GM08714 (cell line): ENCODE data around the gene CCDC106.

Source experiments
- H3K4me3 ChIP-seq: fragments of 200-500 bp; sonication (Bioruptor generic); 2 replicates; pipeline ENCODE4 v1.5.1; 2014; ENCODE audit warnings: mild to moderate bottlenecking, low read length, inconsistent platforms
- ZNF274 ChIP-seq: IDR thresholded peaks from 2 replicates; pipeline ENCODE4 v1.6.1; 2012; ENCODE audit warnings: mild to moderate bottlenecking, low read depth, low read length

The CCDC106 gene

DNA sequence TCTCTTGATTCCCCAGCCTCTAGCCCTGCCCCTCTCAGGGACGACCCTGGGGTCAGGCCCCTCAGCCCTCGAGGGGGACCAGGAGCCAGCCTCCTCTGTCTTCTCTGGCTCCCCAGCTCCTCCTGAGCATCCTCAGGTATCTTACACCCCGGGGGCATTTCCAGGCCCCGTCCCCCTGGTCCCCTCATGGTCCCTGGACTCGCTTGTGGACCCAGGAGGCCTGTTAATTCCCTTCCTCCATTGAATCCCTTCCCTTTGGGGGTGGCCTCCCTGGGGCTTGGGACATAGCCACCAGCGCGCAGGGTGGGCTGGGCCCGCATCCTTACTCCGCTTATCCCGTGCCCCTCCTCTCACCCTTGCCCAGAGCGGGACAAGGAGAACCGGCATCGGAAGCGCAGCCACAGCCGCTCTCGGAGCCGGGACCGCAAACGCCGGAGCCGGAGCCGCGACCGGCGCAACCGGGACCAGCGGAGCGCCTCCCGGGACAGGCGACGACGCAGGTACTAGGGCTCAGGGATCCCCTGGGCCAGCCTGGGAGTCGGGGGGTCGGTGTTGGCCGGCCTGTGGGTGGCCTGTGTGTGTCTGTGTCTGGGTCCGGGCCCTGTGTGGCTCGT is 10.9 kb downstream of the CCDC106 start:
- TF ChIP-seq ZNF274, result no peak
- no peak overlapping the region for H3K4me3 ChIP-seq

- TF ChIP-seq ZNF274, result no peak
These were observed 11.8 kb downstream of the CCDC106 start for GRCh38 chr19:55659822-55660221.

DNA sequence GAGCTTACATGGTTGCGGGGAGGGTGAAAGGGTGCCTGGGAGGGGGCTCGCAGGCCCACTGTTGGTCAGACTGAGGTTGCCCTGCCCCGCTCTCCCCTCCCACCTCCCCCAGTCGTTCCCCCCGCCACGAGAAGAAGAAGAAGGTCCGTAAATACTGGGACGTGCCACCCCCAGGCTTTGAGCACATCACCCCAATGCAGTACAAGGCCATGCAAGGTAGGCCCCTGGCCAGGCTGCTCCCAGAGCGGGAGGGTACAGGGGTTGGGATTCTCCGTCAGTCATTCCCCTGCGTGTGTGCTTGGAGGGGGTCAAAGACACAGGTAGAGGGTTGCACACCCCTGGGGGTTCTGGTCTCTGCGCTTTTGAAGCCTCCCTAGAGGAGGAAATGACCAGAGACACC is 12.4 kb downstream of the CCDC106 start:
- H3K4me3 ChIP-seq, result no peak overlapping the region
- no peak for TF ChIP-seq ZNF274

More at GRCh38 chr19:55659822-55660221, 11.8 kb downstream of the CCDC106 start:
- no peak overlapping the region for H3K4me3 ChIP-seq

GRCh38 chr19:55660991-55661390 is 13.0 kb downstream of the CCDC106 start:
- no peak overlapping the region for H3K4me3 ChIP-seq
- TF ChIP-seq ZNF274, result no peak

DNA sequence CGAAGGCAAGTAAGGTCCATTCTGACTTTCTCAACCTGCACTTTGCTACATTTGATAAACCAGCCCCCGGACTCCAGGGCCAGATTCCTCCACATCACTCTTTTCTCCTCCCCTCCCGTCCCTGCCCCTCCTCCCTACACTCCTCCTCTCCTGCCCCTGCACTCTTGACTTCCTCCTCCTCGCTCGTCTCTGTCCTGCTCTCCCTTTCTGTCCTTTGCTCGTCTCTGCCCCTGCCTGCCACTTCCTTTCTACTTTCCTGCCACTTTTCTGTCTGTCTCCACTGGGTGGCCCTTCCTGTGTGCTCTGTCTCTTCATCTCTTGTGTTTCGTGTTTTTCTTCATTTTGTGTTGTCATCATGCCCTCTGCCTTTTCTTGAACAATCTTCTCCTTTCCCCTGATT is 13.8 kb downstream of the CCDC106 start:
- H3K4me3 ChIP-seq, result no peak overlapping the region
- no peak for TF ChIP-seq ZNF274

DNA sequence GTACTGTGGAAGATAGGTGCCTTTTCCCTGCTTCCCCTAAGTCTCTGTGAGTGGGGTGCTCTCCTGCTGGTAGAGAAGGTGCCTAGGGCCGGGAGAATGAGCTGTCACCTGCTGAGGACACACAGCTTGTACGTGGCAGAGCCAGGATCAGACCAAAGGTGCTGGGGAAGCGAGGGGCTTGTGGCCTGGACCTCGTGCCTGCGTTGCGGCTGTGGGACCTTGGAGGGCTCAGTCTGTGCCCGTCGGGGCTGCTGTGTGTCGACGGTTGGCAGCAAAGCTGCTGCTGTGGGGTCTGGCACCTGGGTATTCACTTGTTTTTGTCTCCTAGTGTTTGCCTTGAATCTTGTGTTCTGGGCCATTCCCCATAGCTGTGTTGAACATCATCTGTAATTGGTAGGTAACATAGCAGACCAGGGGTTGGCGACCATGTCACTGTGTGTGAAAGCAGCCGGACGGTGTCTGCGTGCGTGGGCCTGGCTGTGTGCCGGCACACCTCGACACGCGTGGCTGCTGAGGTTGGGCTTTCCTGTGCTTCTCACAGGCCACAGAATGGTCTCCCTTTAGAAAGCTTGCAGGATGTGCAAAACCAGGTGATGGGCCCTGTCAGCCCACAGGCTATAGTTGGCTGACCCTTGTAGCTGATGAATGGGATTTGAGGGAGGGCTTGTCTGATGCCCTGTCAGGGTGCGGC is 16.0 kb downstream of the CCDC106 start:
- H3K4me3 ChIP-seq, result no peak overlapping the region
- no peak for TF ChIP-seq ZNF274

GRCh38 chr19:55666343-55667005 is 18.5 kb downstream of the CCDC106 start:
- TF ChIP-seq ZNF274, result no peak
- no peak overlapping the region for H3K4me3 ChIP-seq

GRCh38 chr19:55667006-55667381 is 19.0 kb downstream of the CCDC106 start:
- no peak overlapping the region for H3K4me3 ChIP-seq
- no peak for TF ChIP-seq ZNF274

DNA sequence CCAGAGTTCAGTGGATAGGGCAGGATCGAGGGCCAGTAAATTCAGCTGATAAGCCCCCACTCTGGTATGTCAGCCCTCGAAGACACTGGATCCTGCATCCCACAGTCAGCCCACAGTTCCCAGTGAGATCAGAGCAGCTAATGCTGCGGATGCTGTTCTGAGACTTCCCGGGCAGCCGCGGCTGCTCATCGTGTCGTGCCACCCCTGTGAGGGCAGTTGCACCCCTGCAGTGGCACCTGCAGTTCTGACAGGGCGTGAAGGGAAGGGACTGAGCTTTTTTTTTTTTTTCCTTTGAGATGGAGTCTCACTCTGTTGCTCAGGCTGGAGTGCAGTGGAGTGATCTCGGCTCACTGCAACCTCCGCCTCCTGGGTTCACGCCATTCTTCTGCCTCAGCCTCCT is 19.5 kb downstream of the CCDC106 start:
- no peak overlapping the region for H3K4me3 ChIP-seq
- TF ChIP-seq ZNF274, result no peak

DNA sequence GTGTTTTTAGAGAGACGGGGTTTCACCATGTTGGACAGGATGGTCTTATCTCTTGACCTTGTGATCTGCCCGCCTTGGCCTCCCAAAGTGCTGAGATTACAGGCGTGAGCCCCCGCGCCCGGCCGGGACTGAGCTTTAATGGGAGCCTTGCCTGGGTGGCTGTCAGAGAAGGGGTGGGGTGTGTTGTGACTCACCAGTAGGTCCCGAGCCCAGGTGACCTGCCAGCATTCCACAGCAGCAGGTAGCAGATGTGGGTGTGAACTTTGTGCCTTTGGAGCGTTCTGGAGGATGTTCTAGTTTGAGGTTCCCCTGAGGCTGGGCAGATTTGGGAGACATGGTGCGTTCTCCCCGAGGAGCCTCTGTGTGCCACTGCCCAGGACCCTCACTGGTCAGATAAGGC is 19.9 kb downstream of the CCDC106 start:
- H3K4me3 ChIP-seq, result no peak overlapping the region
- no peak for TF ChIP-seq ZNF274

DNA sequence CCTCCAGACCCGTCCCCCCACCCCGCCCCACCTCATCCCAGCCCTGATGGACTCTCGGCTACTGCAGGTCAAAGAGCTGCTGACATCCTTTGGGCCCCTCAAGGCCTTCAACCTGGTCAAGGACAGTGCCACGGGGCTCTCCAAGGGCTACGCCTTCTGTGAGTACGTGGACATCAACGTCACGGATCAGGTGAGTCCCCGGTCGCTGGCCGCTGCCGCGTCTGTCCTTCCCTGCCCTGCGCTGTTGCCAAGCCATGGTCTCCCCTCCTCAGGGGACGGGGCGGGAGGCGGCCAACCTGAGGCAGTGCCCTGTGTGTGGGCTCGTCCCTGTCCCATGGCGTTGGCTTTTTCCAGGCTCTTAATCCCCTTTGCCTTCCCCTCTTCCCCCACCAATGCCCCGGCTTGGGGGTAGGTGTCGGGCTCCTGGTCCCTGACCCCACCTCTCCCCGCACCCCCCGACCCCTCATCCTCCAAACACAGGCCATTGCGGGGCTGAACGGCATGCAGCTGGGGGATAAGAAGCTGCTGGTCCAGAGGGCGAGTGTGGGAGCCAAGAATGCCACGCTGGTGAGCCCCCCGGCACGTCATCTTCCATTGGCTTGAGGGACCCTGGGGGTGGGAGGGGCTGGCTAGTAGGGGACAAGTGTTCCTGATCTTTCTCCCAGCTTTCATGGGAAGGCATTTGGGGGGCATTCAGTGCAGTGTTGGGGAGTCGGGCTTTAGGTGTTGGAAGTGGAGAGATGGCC is 20.8 kb downstream of the CCDC106 start:
- no peak overlapping the region for H3K4me3 ChIP-seq
- no peak for TF ChIP-seq ZNF274

DNA sequence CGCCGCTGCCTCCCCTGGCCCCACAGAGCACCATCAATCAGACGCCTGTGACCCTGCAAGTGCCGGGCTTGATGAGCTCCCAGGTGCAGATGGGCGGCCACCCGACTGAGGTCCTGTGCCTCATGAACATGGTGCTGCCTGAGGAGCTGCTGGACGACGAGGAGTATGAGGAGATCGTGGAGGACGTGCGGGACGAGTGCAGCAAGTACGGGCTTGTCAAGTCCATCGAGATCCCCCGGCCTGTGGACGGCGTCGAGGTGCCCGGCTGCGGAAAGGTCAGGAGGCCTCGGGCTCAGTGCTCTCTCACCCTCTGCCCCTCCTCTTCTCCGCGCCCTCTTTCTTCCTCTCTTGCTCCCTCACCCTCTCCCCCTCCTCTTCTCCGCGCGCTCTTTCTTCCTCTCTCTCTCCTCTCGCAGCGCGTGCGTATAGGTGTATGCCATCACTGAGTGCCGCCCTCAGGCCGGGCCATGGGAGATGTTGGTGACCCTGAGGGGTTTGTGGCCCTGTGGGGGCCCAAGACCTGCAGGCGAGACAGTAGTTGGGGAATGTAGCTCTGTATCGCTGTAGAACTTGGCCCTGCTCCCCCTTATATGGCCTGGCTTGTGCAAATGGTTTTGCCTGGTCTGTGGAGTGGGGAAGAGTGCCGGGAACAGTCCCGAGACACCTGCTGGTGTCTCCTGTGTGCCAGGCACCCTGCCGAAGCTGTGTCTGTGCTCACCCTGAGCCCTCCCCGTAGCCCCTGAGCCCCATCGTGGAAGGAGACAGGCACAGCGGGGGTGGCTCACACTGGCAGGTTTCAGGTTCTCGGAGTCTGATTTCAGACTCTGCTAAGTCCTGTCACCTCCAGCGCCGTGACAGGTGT is 21.6 kb downstream of the CCDC106 start:
- no peak for TF ChIP-seq ZNF274
- H3K4me3 ChIP-seq, result no peak overlapping the region

DNA sequence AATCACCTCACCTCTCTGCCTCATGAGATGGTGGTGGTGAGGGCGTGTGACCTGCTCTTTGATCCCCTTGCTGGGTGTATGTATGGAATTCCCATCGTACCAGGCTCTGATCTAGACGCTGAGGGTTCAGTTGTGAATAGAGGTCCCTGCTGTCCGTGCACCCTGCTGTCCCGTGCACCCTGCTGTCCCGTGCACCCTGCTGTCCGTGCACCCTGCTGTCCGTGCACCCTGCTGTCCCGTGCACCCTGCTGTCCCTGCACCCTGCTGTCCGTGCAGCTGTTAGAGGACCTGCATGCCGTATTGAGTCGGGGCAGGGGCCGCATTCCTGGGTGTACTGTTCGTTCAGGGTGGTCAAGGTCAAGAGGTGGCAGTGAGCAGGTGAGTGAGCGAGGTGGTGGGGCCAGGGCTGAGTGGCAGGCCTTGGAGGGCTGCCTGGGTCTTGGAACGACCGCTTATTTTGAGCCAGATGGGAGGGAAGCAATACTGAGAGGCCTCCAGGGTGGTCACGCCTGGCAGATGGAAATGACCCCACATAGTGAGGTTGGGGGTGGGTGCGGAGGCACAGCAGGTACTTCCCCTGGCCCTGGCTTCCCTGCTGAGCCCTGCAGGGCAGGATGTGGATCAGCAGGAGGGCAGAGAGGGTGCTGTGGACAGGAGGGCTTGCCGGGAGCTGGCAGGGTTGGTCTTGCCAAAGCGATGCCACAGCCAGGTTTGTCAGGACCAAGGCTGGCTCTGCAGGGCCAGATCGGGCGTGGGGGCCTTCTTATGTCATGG is 22.5 kb downstream of the CCDC106 start:
- TF ChIP-seq ZNF274, result no peak
- no peak overlapping the region for H3K4me3 ChIP-seq

- no peak for TF ChIP-seq ZNF274
- H3K4me3 ChIP-seq, result no peak overlapping the region
These were observed 23.0 kb downstream of the CCDC106 start for GRCh38 chr19:55671054-55671378.
